GM18502 (cell line): ENCODE results near the gene FNBP1.

Source experiments
- ATAC-seq: cut with Tn5 transposase; IDR thresholded peaks from one replicate; pipeline ENCODE4 v1.9.1; 2021; ENCODE audit warnings: mild to moderate bottlenecking; ENCODE audit not compliant: unreplicated experiment, poor library complexity

The FNBP1 gene

DNA sequence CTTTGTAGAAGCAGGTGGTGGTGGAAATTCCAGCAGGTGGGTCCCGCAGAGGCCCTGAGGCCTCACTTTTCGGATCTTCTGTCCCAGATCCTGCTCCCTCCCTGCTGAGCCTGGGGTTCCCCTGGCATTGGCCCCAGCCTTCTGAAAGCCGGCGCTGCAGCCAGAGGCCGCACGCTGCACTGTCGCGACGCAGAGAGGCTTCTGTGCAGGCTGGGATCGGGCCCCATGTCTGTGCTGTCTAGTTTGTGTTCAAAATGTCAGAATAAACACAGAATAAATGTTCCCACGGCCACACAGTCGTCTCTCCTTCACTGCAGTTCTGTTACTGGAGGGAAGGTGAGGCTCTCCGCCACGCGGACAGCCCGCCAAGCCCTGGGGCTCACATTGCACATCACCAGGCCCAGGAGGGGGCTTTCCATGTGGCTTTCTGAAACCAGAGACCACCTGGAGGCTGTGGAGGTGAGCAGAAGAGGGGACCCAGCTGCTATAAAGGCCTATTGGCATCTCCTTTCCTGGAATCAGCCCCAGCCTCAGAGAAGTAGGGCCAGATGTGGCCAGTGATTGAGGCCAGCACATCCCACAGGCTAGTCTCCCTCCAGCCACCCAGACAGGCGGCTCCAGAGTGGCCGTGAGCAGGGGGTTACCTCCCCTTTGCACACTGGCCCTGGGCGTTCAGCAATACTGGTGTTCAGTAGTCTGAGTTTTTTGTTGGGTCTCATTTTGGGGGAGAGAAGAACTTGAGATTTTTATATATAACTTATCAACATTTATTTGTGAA, 161.3 kb downstream of the FNBP1 start:
- no peak for ATAC-seq

DNA sequence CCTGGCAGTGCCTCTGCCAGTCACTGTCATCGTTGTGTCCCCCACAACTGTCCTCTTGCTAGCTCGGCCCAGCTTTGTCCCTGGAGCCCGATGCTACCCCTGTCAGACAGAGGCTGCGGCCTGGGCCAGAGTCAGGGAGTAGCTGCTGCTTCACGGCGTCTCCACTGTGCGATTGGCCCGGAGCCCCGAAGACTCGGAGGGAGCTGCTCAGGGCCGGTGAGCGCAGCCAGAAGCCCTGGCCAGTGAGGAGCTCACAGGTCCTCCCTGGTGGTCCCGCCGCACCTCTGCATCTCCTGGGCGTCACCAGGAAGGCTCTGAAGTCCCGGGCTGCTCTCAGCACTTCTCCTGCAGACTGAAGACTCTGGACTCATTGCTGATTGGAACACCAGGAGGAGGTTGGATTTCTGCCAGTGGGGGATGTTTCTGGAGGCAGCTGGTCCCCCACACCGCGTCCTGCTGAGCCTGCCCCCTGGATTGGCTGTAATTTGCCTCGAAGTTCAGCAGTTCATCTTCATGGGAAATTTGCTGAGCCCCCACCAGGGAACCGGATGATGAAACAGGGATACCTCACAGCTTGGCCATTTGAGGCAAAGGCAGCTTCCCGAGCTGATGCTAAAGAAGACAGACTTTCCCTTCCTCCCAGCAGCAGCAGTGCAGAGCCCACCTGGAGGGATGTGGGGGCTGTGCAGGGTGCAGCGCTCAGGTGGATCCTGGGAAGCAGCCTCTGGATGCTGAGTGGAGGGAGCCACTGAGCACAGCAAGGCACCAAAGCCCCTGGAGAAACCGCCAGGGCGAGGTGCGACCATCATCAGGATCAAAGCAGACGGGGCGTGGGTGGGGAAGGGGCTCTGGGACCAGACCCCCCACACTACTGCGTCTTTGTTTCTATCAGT, 162.1 kb downstream of the FNBP1 start:
- no peak for ATAC-seq

GRCh38 chr9:129879991-129880653, 162.9 kb downstream of the FNBP1 start:
- no peak for ATAC-seq

- ATAC-seq, result no peak
Measured at GRCh38 chr9:129879103-129879699, 163.8 kb downstream of the FNBP1 start.

- ATAC-seq, result no peak
Measured at GRCh38 chr9:129878291-129878690, 164.7 kb downstream of the FNBP1 start.

- no peak for ATAC-seq
Measured at GRCh38 chr9:129876815-129877214, 166.2 kb downstream of the FNBP1 start.

GRCh38 chr9:129875687-129876395, 167.1 kb downstream of the FNBP1 start:
- no peak for ATAC-seq

- ATAC-seq, result no peak
Measured at GRCh38 chr9:129875181-129875611, 167.8 kb downstream of the FNBP1 start.

- no peak for ATAC-seq
Measured at GRCh38 chr9:129874261-129875101, 168.5 kb downstream of the FNBP1 start.

- ATAC-seq, result no peak
Measured at GRCh38 chr9:129873563-129874190, 169.3 kb downstream of the FNBP1 start.

DNA sequence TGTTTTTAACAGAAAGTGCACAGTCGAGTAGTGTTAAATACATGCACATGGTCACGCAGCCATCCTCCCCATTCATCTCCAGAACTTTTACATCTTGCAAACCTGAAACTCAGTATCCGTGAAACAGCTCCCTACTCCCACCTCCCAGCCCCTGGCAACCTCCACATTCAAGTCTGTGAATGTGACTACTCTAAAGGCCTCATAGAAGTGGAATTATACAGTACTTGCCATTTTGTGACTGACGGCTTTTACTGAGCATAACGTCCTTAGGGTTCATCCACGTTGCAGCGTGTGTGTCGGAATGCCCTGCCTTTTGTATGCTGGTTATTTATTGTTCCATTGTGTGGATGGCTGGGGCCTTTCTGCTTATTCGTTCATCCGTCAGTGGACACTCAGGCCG, 171.9 kb downstream of the FNBP1 start:
- ATAC-seq, result no peak

GRCh38 chr9:129869585-129870501, 173.1 kb downstream of the FNBP1 start:
- no peak for ATAC-seq

GRCh38 chr9:129868872-129869486, 174.0 kb downstream of the FNBP1 start:
- ATAC-seq, result no peak

GRCh38 chr9:129868023-129868871, 174.7 kb downstream of the FNBP1 start:
- no peak for ATAC-seq

DNA sequence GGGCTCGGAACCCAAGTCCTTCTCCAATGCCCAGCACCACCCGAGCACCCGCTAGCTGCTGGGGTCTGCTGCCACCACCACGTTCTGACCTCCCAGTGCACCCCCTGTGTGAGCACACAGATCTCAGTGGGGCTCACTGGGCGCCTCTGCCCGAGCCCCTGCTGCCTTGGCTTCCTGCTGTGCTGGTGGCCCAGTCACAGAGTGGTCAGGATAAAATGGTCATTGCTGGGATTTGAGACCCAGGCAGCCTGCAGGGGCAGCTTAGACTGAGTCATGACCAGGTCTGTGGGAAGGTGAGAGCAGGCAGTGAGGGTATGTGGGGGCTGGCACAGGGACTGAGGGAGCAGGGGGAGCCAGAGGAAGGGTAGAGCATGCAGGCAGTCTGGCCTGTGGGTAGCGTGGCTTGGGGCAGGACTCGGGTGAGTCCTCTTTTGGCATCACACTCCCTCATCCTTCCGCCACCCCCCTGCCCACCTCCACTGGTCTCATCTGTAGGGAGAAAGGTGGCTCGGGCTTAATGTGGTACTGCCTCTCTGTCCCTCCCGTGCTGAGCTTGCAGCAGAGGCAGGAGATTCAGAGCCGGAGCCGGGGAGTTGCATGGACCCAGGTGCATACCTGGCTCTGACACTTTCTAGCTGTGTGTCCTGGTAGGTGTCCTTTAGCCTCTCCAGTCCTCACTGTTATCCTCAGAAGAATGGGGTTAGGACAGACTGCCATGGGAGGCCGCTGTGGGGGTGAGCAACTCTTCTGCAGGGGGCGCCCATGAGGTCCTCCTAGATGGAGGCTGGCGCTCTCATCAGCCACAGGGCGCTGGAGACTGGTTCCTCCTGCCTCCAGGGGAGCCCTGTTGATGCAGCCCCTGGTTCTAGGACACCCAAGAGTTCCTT, 175.6 kb downstream of the FNBP1 start:
- no peak for ATAC-seq
